ENCODE results near the gene LDLRAD4. TPM values are rescaled to one million over a fixed set of nuclear protein-coding genes. Genes with fewer than 3 reads are reported as not detected.

The LDLRAD4 gene
- polyA plus RNA-seq, 1 of the 3 experiments (the other 2 are of a cell fraction) = 0.16 TPM

DNA sequence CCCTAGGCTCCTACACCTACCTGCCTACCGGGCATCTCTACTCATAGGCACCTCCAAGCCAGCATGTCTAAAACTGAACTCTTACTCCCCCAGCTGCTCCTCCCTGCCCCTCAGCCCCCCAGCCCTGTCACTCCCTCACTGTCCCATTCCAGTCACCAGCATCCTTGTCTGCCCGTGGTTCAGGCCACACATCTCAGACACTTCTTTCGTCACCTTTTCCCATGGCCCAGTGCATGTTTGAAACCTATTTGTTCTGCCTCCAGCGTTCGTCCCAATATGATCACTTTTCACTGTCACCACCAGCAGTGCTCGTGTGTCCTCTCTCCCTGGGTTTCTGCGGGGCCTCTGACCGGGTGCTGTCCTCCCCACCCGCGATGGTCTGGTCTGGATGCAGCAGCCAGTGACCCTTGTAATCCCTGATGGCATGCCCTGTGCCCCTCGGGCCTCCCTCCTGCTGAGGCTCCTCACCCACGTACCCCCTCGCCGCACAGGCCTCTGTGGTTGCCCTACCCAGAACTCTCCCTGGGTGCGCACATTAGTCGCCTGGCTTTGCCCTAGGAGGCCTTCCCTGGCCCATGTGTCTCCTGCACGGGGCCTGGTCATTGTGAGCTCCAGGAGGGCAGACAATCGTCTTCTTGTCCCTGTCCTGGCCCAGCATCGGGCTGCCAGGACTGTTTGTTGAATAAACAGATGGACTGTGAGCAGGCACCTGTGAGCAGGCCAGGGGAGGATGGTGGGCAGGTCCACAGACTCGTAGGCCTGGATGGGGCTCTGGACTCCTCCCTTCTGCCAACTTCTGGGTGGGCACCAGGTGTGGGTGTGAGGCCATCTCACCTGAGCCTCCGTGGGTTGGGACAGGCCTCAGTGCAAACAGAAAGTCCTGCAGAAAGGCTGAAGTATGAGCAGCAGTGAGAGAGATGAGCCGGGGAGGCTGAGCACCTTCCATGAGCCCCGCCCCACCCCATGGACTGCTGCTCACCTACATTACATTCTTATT is 15.5 kb downstream of the LDLRAD4 start:
- Histone ChIP-seq H3F3A (replicated peaks; ENCODE audit: insufficient read depth) (no peaks in the 10 kb centered on the region), H3K4me2 (no peak overlapping the region), H3K4me3 (ENCODE audit: low read depth in 2 of 2, low read length in 1 of 2) (no peak overlapping the region), H3K9me3 (no peaks in the 10 kb centered on the region), H3K27ac (ENCODE audit: low read depth in 2 of 2, low read length in 1 of 2) (no peak overlapping the region; a peak in 1 of 4 replicates), H3K36me3 (replicated peaks in 1 of 2; ENCODE audit: control insufficient read depth in 1 of 2, insufficient read depth in 2 of 2, low read length in 1 of 2) (no peaks in the 10 kb centered on the region), H3K9ac (no peak overlapping the region), H3K27me3 (ENCODE audit: insufficient read depth) (no peaks in the 10 kb centered on the region; the same call in 1 of the 2 replicates), H2AFZ (ENCODE audit: low read depth) (no peak overlapping the region), H4K20me1 (ENCODE audit: insufficient read depth) (no peaks in the 10 kb centered on the region), H3K9me2 (no peaks in the 10 kb centered on the region), H3K79me2 (ENCODE audit: insufficient read depth) (no peaks in the 10 kb centered on the region), H3K4me1 (ENCODE audit: control insufficient read depth in 1 of 2, insufficient read depth in 2 of 2, low read depth in 1 of 2, low read length in 1 of 2) (peaks cover 0 to 65% of the 10 kb centered on the region in 2 experiments; a peak in 2 of 4 replicates)
- CTCF ChIA-PET = interaction anchor here (0.6 to 1.6 kb wide), 4 partner anchors 12 to 324 kb away, joined by 3 to 5 read pairs (median 3); no protein-coding TSS in a partner anchor
- TF ChIP-seq MEF2A (IDR thresholded peaks at IDR 0.05; ENCODE audit: borderline replicate concordance, low read depth) = no peak
- POLR2A ChIA-PET = no interaction called here
- 77% methylated on average over 19 of the region's 23 CpGs for WGBS (ENCODE audit: low lambda C conversion rate)
- DNase-seq = no peak

GRCh38 chr18:13235421-13235831 is 16.9 kb downstream of the LDLRAD4 start:
- Histone ChIP-seq H2AFZ (ENCODE audit: low read depth) (no peak overlapping the region), H3K4me1 (ENCODE audit: control insufficient read depth in 1 of 2, insufficient read depth in 2 of 2, low read depth in 1 of 2, low read length in 1 of 2) (peaks cover 0 to 64% of the 10 kb centered on the region in 2 experiments; a peak in 2 of 4 replicates), H3K4me3 (ENCODE audit: low read depth in 2 of 2, low read length in 1 of 2) (no peak overlapping the region), H3F3A (replicated peaks; ENCODE audit: insufficient read depth) (no peaks in the 10 kb centered on the region), H3K4me2 (no peak overlapping the region), H3K9me3 (no peaks in the 10 kb centered on the region), H3K27me3 (ENCODE audit: insufficient read depth) (no peaks in the 10 kb centered on the region; the same call in 1 of the 2 replicates), H3K9me2 (no peaks in the 10 kb centered on the region), H3K79me2 (ENCODE audit: insufficient read depth) (no peaks in the 10 kb centered on the region), H3K27ac (ENCODE audit: low read depth in 2 of 2, low read length in 1 of 2) (peak overlapping the region in 1 of 2 experiments; percentile 30; a peak in 1 of 4 replicates), H4K20me1 (ENCODE audit: insufficient read depth) (no peaks in the 10 kb centered on the region), H3K36me3 (replicated peaks in 1 of 2; ENCODE audit: control insufficient read depth in 1 of 2, insufficient read depth in 2 of 2, low read length in 1 of 2) (no peaks in the 10 kb centered on the region), H3K9ac (no peak overlapping the region)
- DNase-seq = no peak
- TF ChIP-seq RCOR1 (IDR thresholded peaks at IDR 0.05; ENCODE audit: low read length) (no peak), GATA2 (CRISPR knock-in tag; IDR thresholded peaks at IDR 0.05) (no peak), ELF1 (IDR thresholded peaks at IDR 0.05) (no peak), JUND (IDR thresholded peaks at IDR 0.05) (no peak), RXRA (IDR thresholded peaks at IDR 0.05; ENCODE audit: borderline replicate concordance, low read depth) (no peak), RFX5 (IDR thresholded peaks at IDR 0.05; ENCODE audit: low read length) (no peak), YY1 (IDR thresholded peaks at IDR 0.05; ENCODE audit: low read depth) (no peak), EP300 (IDR thresholded peaks at IDR 0.05; ENCODE audit: borderline replicate concordance in 1 of 2, low read depth in 1 of 2, low read length in 1 of 2) (no peak), CTCF (IDR thresholded peaks at IDR 0.05) (no peak), RAD21 (IDR thresholded peaks at IDR 0.05; ENCODE audit: low read length) (no peak)
- TF ChIP-seq, protein P1, sequence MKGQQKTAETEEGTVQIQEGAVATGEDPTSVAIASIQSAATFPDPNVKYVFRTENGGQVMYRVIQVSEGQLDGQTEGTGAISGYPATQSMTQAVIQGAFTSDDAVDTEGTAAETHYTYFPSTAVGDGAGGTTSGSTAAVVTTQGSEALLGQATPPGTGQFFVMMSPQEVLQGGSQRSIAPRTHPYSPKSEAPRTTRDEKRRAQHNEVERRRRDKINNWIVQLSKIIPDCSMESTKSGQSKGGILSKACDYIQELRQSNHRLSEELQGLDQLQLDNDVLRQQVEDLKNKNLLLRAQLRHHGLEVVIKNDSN (IDR thresholded peaks at IDR 0.05; ENCODE audit: borderline replicate concordance, low read depth) = no peak
- TF ChIP-seq, protein P2, sequence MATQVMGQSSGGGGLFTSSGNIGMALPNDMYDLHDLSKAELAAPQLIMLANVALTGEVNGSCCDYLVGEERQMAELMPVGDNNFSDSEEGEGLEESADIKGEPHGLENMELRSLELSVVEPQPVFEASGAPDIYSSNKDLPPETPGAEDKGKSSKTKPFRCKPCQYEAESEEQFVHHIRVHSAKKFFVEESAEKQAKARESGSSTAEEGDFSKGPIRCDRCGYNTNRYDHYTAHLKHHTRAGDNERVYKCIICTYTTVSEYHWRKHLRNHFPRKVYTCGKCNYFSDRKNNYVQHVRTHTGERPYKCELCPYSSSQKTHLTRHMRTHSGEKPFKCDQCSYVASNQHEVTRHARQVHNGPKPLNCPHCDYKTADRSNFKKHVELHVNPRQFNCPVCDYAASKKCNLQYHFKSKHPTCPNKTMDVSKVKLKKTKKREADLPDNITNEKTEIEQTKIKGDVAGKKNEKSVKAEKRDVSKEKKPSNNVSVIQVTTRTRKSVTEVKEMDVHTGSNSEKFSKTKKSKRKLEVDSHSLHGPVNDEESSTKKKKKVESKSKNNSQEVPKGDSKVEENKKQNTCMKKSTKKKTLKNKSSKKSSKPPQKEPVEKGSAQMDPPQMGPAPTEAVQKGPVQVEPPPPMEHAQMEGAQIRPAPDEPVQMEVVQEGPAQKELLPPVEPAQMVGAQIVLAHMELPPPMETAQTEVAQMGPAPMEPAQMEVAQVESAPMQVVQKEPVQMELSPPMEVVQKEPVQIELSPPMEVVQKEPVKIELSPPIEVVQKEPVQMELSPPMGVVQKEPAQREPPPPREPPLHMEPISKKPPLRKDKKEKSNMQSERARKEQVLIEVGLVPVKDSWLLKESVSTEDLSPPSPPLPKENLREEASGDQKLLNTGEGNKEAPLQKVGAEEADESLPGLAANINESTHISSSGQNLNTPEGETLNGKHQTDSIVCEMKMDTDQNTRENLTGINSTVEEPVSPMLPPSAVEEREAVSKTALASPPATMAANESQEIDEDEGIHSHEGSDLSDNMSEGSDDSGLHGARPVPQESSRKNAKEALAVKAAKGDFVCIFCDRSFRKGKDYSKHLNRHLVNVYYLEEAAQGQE (IDR thresholded peaks at IDR 0.05; ENCODE audit: low read depth, low read length) = no peak
- TF ChIP-seq, protein P3, sequence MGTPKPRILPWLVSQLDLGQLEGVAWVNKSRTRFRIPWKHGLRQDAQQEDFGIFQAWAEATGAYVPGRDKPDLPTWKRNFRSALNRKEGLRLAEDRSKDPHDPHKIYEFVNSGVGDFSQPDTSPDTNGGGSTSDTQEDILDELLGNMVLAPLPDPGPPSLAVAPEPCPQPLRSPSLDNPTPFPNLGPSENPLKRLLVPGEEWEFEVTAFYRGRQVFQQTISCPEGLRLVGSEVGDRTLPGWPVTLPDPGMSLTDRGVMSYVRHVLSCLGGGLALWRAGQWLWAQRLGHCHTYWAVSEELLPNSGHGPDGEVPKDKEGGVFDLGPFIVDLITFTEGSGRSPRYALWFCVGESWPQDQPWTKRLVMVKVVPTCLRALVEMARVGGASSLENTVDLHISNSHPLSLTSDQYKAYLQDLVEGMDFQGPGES (IDR thresholded peaks at IDR 0.05; ENCODE audit: low read depth, low read length) = no peak
- ChIA-PET POLR2A (no interaction called here), CTCF (interaction anchor here (1.2 to 1.6 kb wide), 2 partner anchors 19 to 323 kb away, joined by 3 to 5 read pairs; no protein-coding TSS in a partner anchor)
- WGBS (ENCODE audit: low lambda C conversion rate) = 71% methylated on average over 6 of the region's 6 CpGs

Data from SK-N-SH (cell line).